Progenitor cell of endocrine pancreas (in vitro differentiated cells): Measurements from ENCODE around the gene ARHGEF1. TPM values are rescaled to one million over a fixed set of nuclear protein-coding genes. Genes with fewer than 3 reads are reported as not detected.

Source experiments
- DNase-seq: peaks from one replicate; pipeline ENCODE4 v3.0.0; 2021; ENCODE audit warnings: low spot score; ENCODE audit not compliant: unreplicated experiment
- H3K27ac Mint-ChIP-seq: 2 replicates; pipeline ENCODE4 v1.8.0; 2021; ENCODE audit warnings: mild to moderate bottlenecking, moderate library complexity, mixed read lengths
- H3K27me3 Mint-ChIP-seq: 2 replicates; pipeline ENCODE4 v1.8.0; 2021; ENCODE audit warnings: mixed read lengths
- H3K36me3 Mint-ChIP-seq: 2 replicates; pipeline ENCODE4 v1.8.0; 2022; ENCODE audit warnings: mixed read lengths; ENCODE audit not compliant: insufficient read depth
- H3K4me1 Mint-ChIP-seq: 2 replicates; pipeline ENCODE4 v1.8.0; 2021; ENCODE audit warnings: low read depth, mixed read lengths
- H3K4me3 Mint-ChIP-seq: 2 replicates; pipeline ENCODE4 v1.8.0; 2021; ENCODE audit warnings: low read depth, mild to moderate bottlenecking, moderate library complexity, mixed read lengths
- H3K9me3 Mint-ChIP-seq: 2 replicates; pipeline ENCODE4 v1.8.0; 2021; ENCODE audit warnings: low read depth, mixed read lengths
- total RNA-seq: library from RNA; stranded (reverse); gene quantifications from 2 replicates; pipeline ENCODE4 v1.2.1, GENCODE V29; 2021
- TF ChIP-seq, protein P1 (sequence below): fragments of 200-600 bp; sonication (generic); IDR thresholded peaks from one replicate; pipeline ENCODE4 v1.5.0; 2021; ENCODE audit warnings: antibody characterized with exemption, mild to moderate bottlenecking; ENCODE audit not compliant: unreplicated experiment

Gene ARHGEF1
- total RNA-seq, 1 donor from 2014 or later, result 112 TPM

DNA sequence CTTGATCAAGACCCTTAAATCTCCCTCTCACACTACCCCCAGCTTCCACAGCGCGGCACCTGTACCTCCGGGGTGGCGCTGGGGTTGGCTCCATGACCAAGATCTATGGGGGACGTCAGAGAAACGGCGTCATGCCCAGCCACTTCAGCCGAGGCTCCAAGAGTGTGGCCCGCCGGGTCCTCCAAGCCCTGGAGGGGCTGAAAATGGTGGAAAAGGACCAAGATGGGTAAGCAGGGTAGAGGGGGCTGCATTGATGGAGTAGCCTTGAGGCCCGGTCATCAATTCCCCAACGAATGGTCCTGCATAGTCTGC, 14.0 kb upstream of the ARHGEF1 start:
- no peak for DNase-seq
- Mint-ChIP-seq H3K4me1 (peaks cover 28% of the 10 kb centered on the region), H3K9me3 (no peaks in the 10 kb centered on the region), H3K27me3 (no peaks in the 10 kb centered on the region), H3K27ac (peak overlapping the region; percentile 91), H3K4me3 (peak overlapping the region; percentile 20), H3K36me3 (peaks cover 30% of the 10 kb centered on the region)
- TF ChIP-seq, protein P1, sequence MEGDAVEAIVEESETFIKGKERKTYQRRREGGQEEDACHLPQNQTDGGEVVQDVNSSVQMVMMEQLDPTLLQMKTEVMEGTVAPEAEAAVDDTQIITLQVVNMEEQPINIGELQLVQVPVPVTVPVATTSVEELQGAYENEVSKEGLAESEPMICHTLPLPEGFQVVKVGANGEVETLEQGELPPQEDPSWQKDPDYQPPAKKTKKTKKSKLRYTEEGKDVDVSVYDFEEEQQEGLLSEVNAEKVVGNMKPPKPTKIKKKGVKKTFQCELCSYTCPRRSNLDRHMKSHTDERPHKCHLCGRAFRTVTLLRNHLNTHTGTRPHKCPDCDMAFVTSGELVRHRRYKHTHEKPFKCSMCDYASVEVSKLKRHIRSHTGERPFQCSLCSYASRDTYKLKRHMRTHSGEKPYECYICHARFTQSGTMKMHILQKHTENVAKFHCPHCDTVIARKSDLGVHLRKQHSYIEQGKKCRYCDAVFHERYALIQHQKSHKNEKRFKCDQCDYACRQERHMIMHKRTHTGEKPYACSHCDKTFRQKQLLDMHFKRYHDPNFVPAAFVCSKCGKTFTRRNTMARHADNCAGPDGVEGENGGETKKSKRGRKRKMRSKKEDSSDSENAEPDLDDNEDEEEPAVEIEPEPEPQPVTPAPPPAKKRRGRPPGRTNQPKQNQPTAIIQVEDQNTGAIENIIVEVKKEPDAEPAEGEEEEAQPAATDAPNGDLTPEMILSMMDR, result no peak

DNA sequence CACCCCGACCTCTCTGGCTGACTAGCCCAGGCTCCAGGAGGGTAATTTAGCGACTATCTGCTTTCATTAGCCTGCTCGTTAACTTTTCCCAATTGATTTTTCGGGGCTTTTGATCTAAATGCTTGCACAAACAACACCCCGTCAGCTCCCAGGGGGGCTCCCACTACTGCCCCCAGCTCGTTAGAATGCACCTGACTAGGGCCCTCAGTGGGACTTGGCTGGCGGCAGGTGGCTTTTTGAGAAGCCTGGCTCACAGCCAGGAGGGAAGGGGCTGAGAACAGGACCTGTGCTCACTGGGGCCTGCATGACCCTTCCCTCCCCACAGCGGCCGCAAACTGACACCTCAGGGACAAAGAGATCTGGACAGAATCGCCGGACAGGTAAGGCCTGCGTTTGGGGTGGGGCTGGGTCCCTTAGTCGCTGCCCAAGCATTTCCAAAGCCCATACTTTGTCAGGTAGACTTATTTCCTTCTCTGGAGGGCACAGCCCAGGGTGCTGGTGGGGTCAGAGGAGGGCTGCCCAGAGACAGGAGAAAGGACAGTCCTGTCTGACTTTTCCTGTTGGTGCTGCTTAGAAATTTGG, 13.5 kb upstream of the ARHGEF1 start:
- Mint-ChIP-seq H3K36me3 (peaks cover 26% of the 10 kb centered on the region), H3K27ac (peak overlapping the region; percentile 95), H3K4me3 (peak overlapping the region; percentile 20), H3K9me3 (no peaks in the 10 kb centered on the region), H3K4me1 (peaks cover 26% of the 10 kb centered on the region), H3K27me3 (no peaks in the 10 kb centered on the region)
- DNase-seq, result no peak
- TF ChIP-seq, protein P1, result no peak

DNA sequence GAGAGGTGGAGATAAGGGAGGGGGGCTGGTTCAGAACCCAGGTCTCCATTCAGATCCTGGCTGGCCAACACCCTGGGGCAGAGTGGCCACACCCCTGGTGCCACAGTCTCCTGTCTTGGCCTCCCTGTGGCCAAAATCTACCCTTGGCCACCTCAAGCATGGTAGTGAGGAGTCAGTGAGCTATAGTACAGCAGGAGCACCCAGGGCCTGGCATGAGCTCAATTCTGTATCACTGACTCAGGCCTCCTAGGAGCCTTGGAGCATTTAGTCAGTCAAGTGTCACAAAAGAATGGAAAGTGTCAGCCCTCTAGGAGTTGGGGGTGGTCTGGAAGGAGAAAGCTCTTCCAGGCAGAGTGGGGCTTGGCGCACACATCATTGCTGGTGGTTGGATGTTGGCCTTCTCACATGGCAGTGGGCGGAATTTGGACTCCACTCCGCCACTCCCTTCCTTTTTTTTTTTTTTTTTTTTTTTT, 12.5 kb upstream of the ARHGEF1 start:
- TF ChIP-seq, protein P1, result no peak
- peaks cover 26% of the 10 kb centered on the region for H3K4me1 Mint-ChIP-seq
- H3K4me3 Mint-ChIP-seq, result no peak overlapping the region
- no peaks in the 10 kb centered on the region for H3K27me3 Mint-ChIP-seq
- H3K9me3 Mint-ChIP-seq, result no peaks in the 10 kb centered on the region
- H3K27ac Mint-ChIP-seq, result no peak overlapping the region
- no peak for DNase-seq
- H3K36me3 Mint-ChIP-seq, result peaks cover 21% of the 10 kb centered on the region

DNA sequence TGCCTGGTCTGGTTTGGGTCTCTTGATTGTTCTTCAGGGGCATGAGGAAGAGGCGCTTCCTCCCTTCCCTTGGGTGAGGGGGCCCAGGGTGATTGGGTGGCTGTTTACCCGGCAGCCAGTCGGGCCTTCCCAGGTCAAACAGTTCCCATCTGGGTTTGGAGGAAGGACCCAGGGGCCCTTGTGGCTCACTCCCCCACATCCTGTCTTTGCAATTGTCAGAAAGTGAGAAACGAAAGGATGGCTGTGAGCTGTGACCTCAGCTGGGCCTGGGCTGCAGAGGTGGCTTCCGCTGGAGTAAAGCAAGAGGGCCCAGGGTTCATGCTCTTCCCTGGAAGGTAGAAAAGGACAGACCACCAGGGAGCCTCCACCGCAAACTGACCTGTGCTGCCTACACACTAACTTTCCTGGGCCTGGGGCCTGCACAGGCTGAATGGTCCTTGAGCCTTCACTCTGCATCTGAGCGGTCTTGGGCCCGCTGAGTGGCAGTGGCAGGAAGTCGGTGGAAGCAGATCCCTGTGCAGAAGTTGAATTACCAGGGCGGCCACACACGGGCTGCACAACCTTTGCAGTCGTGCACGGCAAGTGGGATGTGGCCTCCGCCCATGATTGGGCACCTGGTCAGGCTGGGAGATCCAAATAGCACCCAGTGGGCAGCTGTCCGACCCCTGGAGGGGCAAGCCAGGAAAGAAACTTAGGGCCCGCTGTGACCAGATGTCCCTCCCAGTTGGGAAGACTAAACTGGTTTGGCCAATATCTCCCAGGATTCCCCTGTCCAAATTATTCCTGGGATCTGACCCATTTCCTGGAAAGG, 11.2 kb upstream of the ARHGEF1 start:
- peak overlapping the region; percentile 49 for H3K27ac Mint-ChIP-seq
- H3K4me1 Mint-ChIP-seq, result peaks cover 26% of the 10 kb centered on the region
- peaks cover 17% of the 10 kb centered on the region for H3K36me3 Mint-ChIP-seq
- H3K9me3 Mint-ChIP-seq, result no peaks in the 10 kb centered on the region
- peaks cover 3% of the 10 kb centered on the region for H3K27me3 Mint-ChIP-seq
- DNase-seq, result no peak
- TF ChIP-seq, protein P1, result no peak
- H3K4me3 Mint-ChIP-seq, result no peak overlapping the region

DNA sequence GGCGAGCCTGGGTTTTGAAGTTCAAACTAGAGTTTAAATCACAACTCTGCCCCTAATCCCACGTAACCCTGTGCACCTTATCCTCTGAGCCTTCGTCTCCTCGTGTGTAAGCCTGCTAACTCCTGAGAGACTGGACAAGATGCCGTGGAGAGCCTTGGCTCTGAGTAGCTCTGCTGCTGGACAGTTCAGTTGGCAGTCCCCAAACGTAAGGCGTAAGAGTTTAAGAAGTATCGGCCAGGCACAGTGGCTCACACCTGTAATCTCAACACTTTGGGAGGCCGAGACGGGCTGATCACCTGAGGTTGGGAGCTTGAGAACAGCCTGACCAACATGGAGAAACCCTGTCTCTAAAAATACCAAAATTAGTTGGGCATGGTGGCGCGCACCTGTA, 10.6 kb upstream of the ARHGEF1 start:
- H3K9me3 Mint-ChIP-seq, result no peaks in the 10 kb centered on the region
- H3K27me3 Mint-ChIP-seq, result peaks cover 3% of the 10 kb centered on the region
- peaks cover 26% of the 10 kb centered on the region for H3K4me1 Mint-ChIP-seq
- H3K27ac Mint-ChIP-seq, result no peak overlapping the region
- no peak for DNase-seq
- TF ChIP-seq, protein P1, result no peak
- H3K4me3 Mint-ChIP-seq, result no peak overlapping the region
- peaks cover 17% of the 10 kb centered on the region for H3K36me3 Mint-ChIP-seq
